HS-27A (cell line): Measurements from ENCODE around the gene GRID2.
"Not testable (repeated sequence)": the region's sequence is repeated elsewhere in the genome, so short reads cannot be mapped to it uniquely, and the experiment has no call there.

Experiments used
- DNase-seq: peaks from one replicate; pipeline ENCODE4 v3.0.0-alpha.2; 2012; ENCODE audit warnings: low read depth, missing footprints

The GRID2 gene

GRCh38 chr4:93317057-93317456 is 1013.3 kb downstream of the GRID2 start:
- no peak for DNase-seq

GRCh38 chr4:93317561-93317960 is 1013.8 kb downstream of the GRID2 start:
- no peak for DNase-seq

- DNase-seq, result no peak
These were observed 1015.3 kb downstream of the GRID2 start for GRCh38 chr4:93319041-93319440.

- DNase-seq, result no peak
These were observed 1016.6 kb downstream of the GRID2 start for GRCh38 chr4:93320356-93320755.

GRCh38 chr4:93327346-93327745 is 1023.6 kb downstream of the GRID2 start:
- DNase-seq, result no peak

- DNase-seq, result no peak
These were observed 1030.2 kb downstream of the GRID2 start for GRCh38 chr4:93334003-93334402.

GRCh38 chr4:93337196-93337595 is 1033.4 kb downstream of the GRID2 start:
- no peak for DNase-seq

GRCh38 chr4:93342738-93343137 is 1039.0 kb downstream of the GRID2 start:
- DNase-seq, result no peak

- DNase-seq, result no peak
These were observed 1043.1 kb downstream of the GRID2 start for GRCh38 chr4:93346840-93347239.

- no peak for DNase-seq
These were observed 1045.1 kb downstream of the GRID2 start for GRCh38 chr4:93348896-93349295.

- DNase-seq, result no peak
These were observed 1048.1 kb downstream of the GRID2 start for GRCh38 chr4:93351846-93352245.

GRCh38 chr4:93355411-93355810 is 1051.6 kb downstream of the GRID2 start:
- DNase-seq, result no peak

GRCh38 chr4:93359586-93359985 is 1055.8 kb downstream of the GRID2 start:
- no peak for DNase-seq

- DNase-seq, result not testable (repeated sequence)
These were observed 1062.5 kb downstream of the GRID2 start for GRCh38 chr4:93366169-93366755.

- no peak for DNase-seq
These were observed 1065.2 kb downstream of the GRID2 start for GRCh38 chr4:93368968-93369367.

GRCh38 chr4:93370256-93370655 is 1066.5 kb downstream of the GRID2 start:
- DNase-seq, result no peak

GRCh38 chr4:93373893-93374860 is 1070.4 kb downstream of the GRID2 start:
- DNase-seq, result no peak

GRCh38 chr4:93384241-93384640 is 1080.5 kb downstream of the GRID2 start:
- DNase-seq, result no peak

- DNase-seq, result no peak
These were observed 1081.1 kb downstream of the GRID2 start for GRCh38 chr4:93384887-93385286.

GRCh38 chr4:93394545-93395081 is 1090.8 kb downstream of the GRID2 start:
- DNase-seq, result no peak

- no peak for DNase-seq
These were observed 1092.5 kb downstream of the GRID2 start for GRCh38 chr4:93396272-93396671.

GRCh38 chr4:93403571-93403970 is 1099.8 kb downstream of the GRID2 start:
- DNase-seq, result no peak
